Epithelial cell of proximal tubule (primary cell): Measurements from ENCODE around the gene TMEM204. TPM values are rescaled to one million over a fixed set of nuclear protein-coding genes. Genes with fewer than 3 reads are reported as not detected.

Experiments
- DNase-seq: peaks from one replicate; pipeline ENCODE4 v3.0.0-alpha.2; 2011; ENCODE audit warnings: low read depth
- H3K4me3 ChIP-seq: 2 replicates; pipeline ENCODE4 v1.5.1; 2011; ENCODE audit warnings: low read depth, mild to moderate bottlenecking, low read length
- total RNA-seq: library from RNA; depleted of rRNA; stranded (reverse); fragments of >200 nt; gene quantifications from 2 replicates; pipeline ENCODE4 v1.2.3, GENCODE V29; 2015
- TF ChIP-seq, protein P1 (sequence below): conservative IDR thresholded peaks from 2 replicates; pipeline ENCODE4 v1.5.1; 2012; ENCODE audit warnings: low read depth, mild to moderate bottlenecking, low read length

Gene TMEM204
- total RNA-seq, 1 donor from 2014 or later, result not detected

DNA sequence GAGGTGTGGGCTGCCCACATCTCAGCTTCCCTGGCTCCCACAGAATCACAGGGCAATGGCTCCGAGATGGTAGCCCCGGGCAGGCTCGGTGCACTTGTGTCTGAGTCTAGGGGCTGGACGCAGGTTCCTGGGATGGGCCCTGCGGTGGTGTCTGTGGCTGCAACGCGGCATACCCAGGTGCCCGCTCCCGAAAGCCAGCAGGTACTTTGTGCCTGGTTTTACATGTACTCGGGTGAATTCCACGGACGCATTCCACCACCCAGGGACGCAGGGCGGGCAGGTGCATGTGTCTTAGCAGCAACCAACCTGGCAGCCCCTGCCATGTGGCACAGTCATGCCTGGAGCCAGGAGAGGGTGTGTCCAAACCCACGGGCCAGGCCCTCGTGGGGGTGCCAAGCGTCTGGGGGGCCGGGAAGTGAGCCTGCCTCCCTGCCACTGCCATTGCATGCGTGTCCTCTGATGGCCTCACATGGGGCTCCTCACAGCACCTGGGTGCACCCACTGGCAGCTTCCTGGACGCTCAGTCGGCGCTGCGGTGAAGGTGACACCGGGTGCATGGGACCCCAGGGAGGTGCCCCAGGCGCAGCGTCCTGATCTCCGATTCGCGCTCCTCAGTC, 4.4 kb upstream of the TMEM204 start:
- no peak for DNase-seq

DNA sequence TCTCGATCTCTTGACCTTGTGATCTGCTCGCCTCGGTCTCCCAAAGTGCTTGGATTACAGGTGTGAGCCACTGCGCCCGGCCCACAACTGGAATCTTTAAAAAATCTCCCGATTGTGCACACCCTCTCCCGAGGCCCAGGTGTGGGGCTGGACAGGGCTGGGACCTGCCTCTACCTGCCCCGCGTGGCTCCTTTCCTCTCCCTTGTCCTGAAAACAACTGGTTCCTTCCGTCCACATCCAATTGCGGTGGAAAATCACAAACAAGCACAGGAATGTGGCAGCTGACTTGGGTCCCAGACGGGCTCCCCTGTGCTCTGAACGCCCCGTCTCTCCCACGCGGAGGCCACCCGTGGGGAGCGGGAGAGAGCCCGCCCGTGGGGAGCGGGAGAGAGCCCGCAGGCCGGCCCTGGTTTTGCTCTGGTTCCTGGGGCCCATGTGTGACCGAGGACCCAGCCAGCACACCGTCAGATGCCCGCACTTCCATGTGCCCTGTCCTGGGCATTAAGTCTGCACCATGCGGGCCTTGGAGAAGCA, 3.0 kb upstream of the TMEM204 start:
- DNase-seq, result no peak
- no peak overlapping the region for H3K4me3 ChIP-seq
- TF ChIP-seq, protein P1, sequence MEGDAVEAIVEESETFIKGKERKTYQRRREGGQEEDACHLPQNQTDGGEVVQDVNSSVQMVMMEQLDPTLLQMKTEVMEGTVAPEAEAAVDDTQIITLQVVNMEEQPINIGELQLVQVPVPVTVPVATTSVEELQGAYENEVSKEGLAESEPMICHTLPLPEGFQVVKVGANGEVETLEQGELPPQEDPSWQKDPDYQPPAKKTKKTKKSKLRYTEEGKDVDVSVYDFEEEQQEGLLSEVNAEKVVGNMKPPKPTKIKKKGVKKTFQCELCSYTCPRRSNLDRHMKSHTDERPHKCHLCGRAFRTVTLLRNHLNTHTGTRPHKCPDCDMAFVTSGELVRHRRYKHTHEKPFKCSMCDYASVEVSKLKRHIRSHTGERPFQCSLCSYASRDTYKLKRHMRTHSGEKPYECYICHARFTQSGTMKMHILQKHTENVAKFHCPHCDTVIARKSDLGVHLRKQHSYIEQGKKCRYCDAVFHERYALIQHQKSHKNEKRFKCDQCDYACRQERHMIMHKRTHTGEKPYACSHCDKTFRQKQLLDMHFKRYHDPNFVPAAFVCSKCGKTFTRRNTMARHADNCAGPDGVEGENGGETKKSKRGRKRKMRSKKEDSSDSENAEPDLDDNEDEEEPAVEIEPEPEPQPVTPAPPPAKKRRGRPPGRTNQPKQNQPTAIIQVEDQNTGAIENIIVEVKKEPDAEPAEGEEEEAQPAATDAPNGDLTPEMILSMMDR, result no peak

More for the DNA sequence above, 4.4 kb upstream of the TMEM204 start:
- TF ChIP-seq, protein P1, result no peak
- no peak overlapping the region for H3K4me3 ChIP-seq

GRCh38 chr16:1530883-1531637, 2.4 kb upstream of the TMEM204 start:
- TF ChIP-seq, protein P1, result no peak
- no peak for DNase-seq
- H3K4me3 ChIP-seq, result no peak overlapping the region

- DNase-seq, result no peak
- TF ChIP-seq, protein P1, result no peak
- H3K4me3 ChIP-seq, result no peak overlapping the region
Observed at GRCh38 chr16:1531638-1531910, 1.9 kb upstream of the TMEM204 start.

- H3K4me3 ChIP-seq, result no peak overlapping the region
Observed at GRCh38 chr16:1532081-1532760, 1.2 kb upstream of the TMEM204 start.

DNA sequence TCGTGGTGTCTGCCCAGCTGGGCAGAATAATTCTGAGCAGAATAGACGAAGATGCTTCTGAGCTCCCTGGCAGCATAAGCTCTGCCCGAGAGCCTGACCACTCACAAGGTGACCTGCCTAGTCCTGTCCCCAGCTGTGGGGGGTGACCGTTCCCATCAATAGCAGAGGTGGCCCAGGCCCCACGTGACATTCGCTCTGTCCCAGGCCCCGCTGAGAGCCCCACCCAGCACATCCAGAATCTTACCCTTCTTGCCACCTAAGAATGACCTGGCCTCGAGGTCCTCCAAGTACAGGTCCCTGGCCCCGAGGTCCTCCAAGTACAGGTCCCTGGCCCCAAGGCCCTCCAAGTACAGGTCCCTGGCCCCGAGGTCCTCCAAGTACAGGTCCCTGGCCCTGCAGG, 695 bp upstream of the TMEM204 start:
- no peak overlapping the region for H3K4me3 ChIP-seq
- no peak for DNase-seq
- TF ChIP-seq, protein P1, result no peak

More at GRCh38 chr16:1532081-1532760, 1.2 kb upstream of the TMEM204 start:
- TF ChIP-seq, protein P1, result no peak
- DNase-seq, result no peak
